Measurements from ENCODE around the gene MGST2. TPM values are rescaled to one million over a fixed set of nuclear protein-coding genes. Genes with fewer than 3 reads are reported as not detected.

MGST2 gene
- total RNA-seq, 1 donor from 2014 or later: 60.2 TPM

DNA sequence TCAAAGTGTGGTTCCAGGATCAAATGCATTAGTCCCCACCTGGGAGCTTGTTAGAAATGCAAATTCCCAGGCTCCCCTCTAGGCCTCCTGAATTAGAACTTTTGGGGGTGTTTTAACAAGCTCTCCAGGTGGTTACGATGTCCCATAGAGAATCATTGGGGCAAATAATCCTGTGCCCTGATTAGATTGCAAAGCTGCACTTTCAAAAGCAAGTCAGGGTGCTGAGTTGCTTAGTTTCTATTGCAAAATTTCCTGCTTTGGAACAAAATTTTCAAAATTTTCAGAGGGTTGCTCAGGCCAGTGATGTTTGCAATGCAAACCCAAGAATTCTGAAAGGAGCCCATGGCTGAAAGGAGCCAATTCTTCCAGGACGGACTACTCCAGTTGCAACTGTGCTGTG, 71.0 kb downstream of the MGST2 start:
- DNase-seq (ENCODE audit: low read depth, low spot score): no peak

GRCh38 chr4:139738846-139739613, 73.4 kb downstream of the MGST2 start:
- DNase-seq (ENCODE audit: low read depth, low spot score): no peak

GRCh38 chr4:139740121-139740520, 74.5 kb downstream of the MGST2 start:
- DNase-seq (ENCODE audit: low read depth, low spot score): no peak

DNA sequence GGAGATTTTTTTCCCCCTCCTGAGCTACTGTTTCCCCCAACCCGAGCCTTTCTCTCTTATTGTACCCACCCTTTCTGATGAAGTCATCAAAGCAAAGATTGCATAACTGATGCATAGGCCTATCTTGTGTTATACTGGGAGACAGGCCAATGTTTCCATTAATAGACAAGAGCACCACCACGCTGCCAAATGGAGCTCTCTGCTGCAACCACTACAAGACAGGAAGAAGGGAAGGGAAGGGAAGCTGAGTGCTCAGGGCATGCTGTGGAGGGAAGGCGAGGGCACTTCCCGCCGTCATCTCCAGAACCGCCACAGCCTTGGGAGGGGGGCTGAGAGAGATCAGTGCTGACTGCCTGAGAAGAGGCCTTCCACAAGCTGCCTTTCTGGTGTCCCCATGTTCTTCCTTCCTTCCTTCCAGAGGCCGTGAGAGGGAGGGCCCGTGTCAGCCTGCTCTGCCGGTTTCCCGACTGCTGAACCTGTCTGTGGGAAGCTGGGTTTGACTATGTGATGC, 75.0 kb downstream of the MGST2 start:
- DNase-seq (ENCODE audit: low read depth, low spot score): peak; percentile 77

- DNase-seq (ENCODE audit: low read depth, low spot score): no peak
Observed at GRCh38 chr4:139743027-139743426, 77.4 kb downstream of the MGST2 start.

DNA sequence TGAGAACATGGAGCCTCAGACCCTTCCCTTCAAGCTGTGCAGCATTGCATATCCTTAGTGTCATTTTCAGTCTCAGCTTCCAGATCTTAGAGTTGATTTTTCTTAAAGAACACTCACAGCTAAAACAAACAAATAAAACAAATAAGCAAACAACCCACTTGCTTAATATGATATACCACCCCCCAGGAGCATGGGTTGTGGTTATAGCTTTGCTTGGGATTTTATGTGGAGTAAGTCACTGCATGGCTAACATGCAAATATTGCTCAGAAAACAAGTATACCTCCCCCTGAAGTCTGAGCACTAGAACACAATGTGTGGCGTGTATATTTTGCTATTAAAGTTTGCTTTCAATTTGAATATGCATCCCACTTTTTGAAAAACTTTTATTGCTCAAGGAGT, 78.6 kb downstream of the MGST2 start:
- DNase-seq (ENCODE audit: low read depth, low spot score): no peak

DNA sequence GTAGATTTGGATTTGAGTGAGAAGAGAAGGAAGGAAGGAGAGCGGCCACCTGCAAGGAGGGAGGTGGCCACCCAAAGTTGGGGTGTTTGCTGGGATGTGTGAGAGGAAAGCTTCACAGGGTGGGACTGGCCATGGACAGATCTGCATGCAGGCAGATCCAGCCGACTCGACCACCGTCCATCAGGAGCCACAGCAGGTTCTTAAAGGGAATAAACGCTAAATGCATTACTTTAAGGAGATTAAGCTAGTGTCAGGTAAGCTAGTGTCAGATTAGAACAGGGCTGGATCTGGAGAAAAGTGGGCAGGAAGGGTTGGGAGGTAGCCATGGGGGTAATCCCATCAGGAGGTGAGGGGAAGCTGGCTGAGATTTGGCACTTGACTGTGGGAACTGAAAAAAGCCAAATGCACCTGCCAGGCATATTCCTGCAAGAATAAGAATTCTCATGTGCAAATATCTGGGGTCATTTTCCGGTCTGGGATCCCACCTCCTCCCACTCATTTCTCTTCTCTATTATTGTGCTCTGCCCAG, 79.6 kb downstream of the MGST2 start:
- no peak for DNase-seq (ENCODE audit: low read depth, low spot score)

GRCh38 chr4:139746431-139747171, 81.0 kb downstream of the MGST2 start:
- no peak for DNase-seq (ENCODE audit: low read depth, low spot score)

DNA sequence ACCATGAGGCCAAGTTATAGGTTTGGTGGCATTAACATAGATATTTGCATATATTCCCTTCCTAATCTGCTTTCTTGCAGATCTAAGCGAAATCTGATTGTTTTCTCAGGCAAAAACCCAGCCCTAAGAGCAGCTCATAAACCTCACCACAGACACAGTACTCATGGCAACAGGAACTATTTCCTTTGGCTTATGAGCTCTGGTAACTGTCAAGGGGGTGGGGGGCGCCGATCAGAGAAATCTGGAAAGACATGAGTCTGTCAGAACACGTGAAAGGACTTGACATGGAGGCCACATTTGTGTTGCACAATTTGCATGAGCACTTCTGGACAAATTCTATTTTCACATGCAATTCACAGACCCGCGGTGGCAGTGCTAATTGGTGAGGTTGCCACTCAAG, 83.7 kb downstream of the MGST2 start:
- no peak for DNase-seq (ENCODE audit: low read depth, low spot score)

DNA sequence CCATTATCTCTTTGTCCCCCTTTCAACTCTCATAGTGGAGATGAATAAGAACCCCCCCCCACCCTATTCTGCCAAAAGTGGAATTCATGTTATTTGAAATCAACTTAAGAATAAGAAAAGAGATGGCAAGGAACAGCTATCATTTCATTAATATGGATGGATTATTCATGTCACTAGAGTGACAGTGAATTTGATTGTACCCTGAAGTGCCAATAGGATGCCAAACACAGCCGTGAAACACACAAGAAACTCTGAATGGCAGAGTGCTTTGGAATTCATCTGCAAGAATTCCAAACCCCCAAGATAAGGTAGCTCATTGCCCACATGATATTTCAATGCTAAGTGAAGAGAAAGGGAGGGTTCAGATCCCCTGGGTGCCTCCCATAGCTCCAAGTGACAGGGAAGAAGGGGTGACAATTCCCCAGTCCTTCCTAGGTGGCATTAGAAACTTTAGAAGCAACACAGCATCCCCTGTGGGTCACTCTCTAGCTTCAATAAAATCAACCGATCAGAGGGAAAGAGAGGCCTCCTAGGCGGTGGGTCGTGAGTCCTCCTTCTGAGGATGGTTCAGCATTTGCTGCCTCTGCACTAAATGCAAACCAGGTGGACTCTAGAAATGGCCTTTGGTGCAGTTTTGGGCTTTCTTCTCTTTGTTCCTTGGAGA, 84.3 kb downstream of the MGST2 start:
- no peak for DNase-seq (ENCODE audit: low read depth, low spot score)

DNA sequence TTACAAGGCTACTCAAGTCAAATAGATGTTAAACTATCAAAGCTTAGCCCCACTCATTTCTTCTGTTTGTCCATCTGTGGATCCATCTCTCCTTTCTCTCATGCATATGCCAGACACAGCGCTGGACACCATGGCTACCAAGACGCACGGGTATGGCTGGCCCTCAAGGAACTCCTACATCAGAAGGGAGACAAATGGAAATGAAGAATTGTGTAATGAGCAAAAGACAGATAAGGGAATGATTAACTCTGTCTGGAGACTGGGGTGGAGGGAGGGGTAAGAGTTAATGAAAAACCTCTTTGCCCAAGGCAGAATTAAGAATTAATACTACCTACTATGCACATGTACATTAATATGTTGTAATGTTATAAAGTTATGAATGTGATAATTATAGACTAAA, 88.1 kb downstream of the MGST2 start:
- no peak for DNase-seq (ENCODE audit: low read depth, low spot score)

Other genes starting within 250 kb of the MGST2 start
- 27.8 and 29.7 TPM in 2 replicates for gene RAB33B, start 211.7 kb upstream of the MGST2 start, total RNA-seq
- gene SETD7, start 109.6 kb upstream of the MGST2 start, total RNA-seq: 64.5 and 85.0 TPM in 2 replicates